Mesenteric fat pad (tissue), 1 donor: ENCODE results near the gene TIMM9. TPM values are rescaled to one million over a fixed set of nuclear protein-coding genes. Genes with fewer than 3 reads are reported as not detected.
"Not testable (repeated sequence)": the region's sequence is repeated elsewhere in the genome, so short reads cannot be mapped to it uniquely, and the experiment has no call there.

ENCODE experiments used
- DNase-seq: peaks from one replicate; pipeline ENCODE4 v3.0.0-alpha.2; 2020; ENCODE audit warnings: low spot score
- long read RNA-seq: library from polyadenylated mRNA; unstranded; transcript quantifications from one replicate; pipeline ENCODE4 v2.0.0, GENCODE V29; 2020
- total RNA-seq: library from RNA; stranded (reverse); fragmentation: NEBNext Ultra II Directional; extraction: Animal tissue kit (Norgen Biotek cat#: 25700); gene quantifications from one replicate; pipeline ENCODE4 v1.2.1, GENCODE V29; 2021
- donor health status: DM: yes; HTN: yes; CAD: no.

The TIMM9 gene
- 41.8 TPM for total RNA-seq
- long read RNA-seq, partial matches to known transcripts: 28 of 31 reads
- long read RNA-seq, other reads (novel, unspliced or antisense): 2 of 31 reads

GRCh38 chr14:58427281-58428117 is at the start of gene TIMM9, which contains the start of gene KIAA0586:
TSS of gene TIMM9 (minus strand) at chr14:58427531. CDS start at chr14:58411945, 15,586 bp downstream.
TSS of gene KIAA0586 (plus strand) at chr14:58427719. CDS start at chr14:58428265, 546 bp downstream.
- DNase-seq: peak; percentile 98

- no peak for DNase-seq
Observed at GRCh38 chr14:58476320-58476719, 49.0 kb upstream of the TIMM9 start.

GRCh38 chr14:58469309-58469708 is 42.0 kb upstream of the TIMM9 start:
- DNase-seq: no peak

DNA sequence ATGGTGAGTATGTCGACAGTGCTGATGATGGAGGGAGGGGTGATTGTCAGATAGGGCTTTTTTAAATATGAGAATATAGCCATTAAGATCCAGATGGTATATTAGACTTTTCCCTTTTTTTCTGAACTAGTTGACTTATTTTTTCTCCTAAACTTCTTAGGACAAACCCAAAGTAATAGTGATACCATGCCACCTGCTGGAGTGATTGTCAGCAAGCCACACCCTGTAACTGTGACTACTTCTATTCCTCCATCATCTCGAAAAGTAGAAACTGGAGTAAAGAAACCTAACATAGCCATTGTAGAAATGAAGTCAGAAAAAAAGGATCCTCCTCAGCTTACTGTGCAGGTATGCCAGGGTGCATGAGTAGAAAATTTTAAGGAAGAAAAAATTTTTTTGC is 40.2 kb upstream of the TIMM9 start:
- DNase-seq: no peak

- DNase-seq: no peak
Observed at GRCh38 chr14:58466459-58466858, 39.1 kb upstream of the TIMM9 start.

GRCh38 chr14:58465421-58465820 is 38.1 kb upstream of the TIMM9 start:
- no peak for DNase-seq

- no peak for DNase-seq
Observed at GRCh38 chr14:58464652-58465051, 37.3 kb upstream of the TIMM9 start.

GRCh38 chr14:58463147-58463546 is 35.8 kb upstream of the TIMM9 start:
- no peak for DNase-seq

DNA sequence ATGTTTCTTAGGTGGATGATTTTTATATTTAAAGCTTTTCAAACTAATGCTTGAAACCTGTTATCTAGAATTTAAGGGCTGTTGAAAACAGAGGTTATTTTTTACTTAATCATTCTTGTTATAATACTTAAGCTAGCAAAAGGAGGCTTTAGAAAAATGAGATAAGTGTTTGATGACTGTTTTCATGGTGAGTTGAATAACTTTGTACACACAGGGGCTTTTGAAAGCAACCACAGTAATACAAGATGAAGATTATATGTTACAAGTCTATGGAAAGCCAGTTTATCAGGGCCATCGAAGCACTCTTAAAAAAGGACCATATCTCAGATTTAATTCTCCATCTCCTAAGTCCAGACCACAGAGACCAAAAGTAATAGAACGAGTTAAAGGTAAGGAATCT is 33.4 kb upstream of the TIMM9 start:
- DNase-seq: no peak

DNA sequence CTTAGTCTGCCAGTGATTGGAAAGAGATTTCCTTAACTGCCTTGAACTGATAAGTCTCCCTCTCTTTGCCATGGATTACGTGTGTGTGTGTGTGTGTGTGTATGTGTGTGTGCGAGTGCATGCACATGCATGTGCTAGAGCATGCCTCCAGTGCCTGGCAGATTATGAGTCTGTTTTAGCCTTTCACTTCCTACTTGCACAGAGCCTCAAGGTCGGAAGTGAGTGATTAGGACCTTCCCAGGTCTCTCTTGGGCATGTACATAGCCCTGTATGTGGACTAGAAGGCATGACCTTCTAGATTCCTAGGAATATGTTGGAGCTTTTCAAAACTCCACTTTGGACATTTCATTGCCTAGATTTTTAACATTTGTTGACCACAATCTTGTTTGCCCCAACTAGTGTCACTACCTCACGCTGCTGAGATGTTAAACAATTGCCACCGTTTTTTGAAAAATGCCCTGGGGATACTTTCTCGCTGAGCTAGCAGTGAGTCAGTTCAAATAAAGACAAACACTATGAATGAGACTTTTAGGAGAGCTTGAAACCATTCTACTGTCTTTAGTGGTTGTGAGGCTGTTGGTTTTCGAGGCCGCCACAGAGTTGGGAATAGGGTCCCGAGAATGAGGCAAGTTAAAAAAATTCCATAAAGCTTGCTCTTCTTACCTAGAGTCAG is 28.4 kb upstream of the TIMM9 start:
- DNase-seq: no peak

GRCh38 chr14:58444627-58445026 is 17.3 kb upstream of the TIMM9 start:
- no peak for DNase-seq

DNA sequence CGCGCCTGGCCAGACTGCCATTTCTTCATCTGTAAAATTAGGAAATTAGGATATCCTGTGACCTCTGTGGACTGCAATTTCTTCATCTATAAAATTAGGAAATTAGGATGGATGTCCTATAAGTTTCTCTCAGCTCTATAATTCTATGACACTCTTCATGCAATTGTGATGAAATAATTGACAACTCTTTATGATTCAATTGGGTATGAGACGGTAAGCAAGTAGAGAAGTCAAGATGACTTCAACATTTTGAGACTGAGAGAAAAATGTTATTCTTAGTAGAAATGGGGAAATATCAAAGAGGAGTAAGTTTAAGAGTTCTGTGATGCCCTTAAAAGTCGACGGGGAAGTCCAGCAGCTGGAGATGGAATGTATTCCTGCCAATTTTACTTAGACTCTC is 12.1 kb upstream of the TIMM9 start:
- no peak for DNase-seq

GRCh38 chr14:58430156-58430555 is 2.8 kb upstream of the TIMM9 start:
- no peak for DNase-seq

- no peak for DNase-seq
Observed at GRCh38 chr14:58428118-58428683, 870 bp upstream of the TIMM9 start.

GRCh38 chr14:58426670-58427280 is 556 bp downstream of the TIMM9 start:
- DNase-seq: no peak

DNA sequence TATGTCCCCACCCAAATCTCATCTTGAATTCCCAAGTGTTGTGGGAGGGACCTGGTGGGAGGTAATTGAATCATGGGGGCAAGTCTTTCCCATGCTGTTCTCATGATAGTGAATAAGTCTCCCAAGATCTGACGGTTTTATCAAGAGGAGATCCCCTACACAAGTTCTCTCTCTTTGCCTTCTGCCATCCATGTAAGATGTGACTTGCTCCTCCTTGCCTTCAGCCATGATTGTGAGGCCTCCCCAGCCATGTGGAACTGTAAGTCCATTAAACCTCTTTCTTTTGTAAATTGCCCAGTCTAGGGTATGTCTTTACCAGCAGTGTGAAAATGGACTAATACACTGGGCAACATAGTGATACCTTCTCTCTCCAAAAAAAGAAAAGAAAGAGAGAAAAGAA is 10.4 kb downstream of the TIMM9 start:
- not testable (repeated sequence) for DNase-seq

DNA sequence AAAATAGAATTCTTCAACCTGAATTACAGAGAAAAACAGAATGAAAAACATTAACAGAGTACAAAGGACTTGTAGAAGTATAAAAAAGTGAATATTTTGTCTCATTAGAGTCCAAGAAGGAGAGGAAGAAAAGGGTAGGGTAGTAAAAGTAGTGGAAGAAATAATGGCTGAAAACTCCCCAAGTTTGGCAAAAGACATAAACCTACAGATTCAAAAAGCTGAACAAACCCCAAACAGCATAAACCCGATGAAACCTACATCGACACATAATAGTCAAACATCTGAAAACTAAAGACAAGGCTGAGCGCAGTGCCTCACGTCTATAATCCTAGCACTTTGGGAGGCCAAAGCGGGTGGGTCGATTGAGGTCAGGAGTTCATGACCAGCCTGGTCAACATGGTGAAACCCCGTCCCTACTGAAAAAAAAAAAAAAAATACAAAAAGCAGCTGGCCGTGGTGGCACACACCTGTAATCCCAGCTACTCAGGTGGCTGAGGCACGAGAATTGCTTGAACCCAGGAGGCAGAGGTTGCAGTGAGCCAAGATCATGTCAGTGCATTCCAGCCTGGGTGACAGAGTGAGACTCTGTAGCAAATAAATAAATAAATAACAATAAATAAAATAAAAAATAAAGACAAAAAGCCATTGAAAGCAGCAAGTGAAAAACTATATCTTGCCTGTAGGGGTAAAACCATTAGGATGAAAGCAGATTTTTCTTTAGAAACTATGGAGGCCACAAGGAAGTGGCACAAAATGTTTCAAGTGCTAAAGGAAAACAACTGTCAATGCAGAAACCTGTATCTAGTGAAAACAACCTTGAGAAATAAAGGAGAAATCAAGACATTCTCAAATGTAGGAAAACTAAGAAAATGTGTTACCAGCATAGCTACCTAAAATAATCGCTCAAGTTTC is 11.4 kb downstream of the TIMM9 start:
- no peak for DNase-seq

DNA sequence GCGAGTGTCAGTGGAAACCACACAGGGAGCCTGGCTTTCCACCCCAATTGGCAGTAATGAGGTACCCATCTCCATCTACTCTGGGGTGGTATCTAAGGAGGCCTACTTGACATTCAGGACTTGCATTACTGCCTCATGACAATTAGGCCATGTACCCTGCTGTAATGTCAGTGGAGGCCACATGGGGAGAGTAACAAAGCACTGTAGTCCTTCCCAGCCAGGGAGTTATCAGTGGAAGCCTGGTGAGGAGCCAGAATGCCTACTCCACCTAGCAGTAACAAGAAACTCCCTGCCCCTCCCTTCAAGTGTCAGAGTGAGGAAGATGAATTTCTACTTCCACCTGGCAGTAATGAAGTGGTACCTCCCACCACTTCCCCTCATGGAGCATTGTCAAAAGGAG is 12.5 kb downstream of the TIMM9 start:
- DNase-seq: no peak

DNA sequence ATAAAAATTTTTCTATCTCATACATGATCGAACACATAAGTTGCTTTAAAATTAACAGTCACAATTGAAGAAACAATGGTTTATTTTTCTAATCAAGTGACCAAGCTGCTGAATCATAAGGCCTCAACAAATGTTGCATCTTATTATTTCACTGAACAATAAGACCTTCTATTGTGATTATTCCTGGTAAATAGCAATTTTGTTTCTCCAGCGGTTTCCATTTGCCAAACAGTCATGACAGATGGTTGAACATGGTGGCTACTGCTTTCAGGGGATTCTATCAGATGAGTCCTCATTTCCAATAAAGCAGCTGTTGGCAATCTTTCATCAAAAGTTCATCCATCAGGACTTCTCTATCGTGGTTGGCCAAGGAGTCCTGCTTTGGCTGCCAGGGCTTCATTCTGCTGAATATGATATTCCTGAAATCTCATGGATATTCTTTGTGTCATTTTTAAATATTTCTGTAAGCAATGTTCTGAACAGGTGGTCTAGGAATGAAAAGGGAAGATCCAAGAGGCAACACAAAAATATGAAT is 18.6 kb downstream of the TIMM9 start:
- no peak for DNase-seq

DNA sequence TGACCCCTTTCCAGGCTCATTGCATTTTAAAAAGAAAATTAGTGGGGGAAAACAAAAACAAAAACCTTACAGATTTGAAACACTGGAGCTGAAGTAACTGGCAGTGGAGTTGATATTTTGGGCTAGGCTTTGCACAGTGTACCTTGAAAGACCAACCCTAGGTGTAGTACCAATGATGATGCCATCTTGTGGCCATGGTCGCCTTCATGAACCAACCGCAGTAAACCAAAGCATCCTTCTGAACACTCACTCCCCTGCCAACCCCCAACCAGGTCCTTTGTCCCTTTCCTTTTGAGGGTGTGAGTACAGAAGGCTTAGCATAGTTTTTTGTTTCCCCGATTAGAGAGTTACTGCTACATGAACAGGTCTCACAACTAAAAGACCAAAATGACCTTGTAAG is 25.7 kb downstream of the TIMM9 start:
- no peak for DNase-seq
